ENCODE data around the gene SNUPN.
"Not testable (repeated sequence)": the region's sequence is repeated elsewhere in the genome, so short reads cannot be mapped to it uniquely, and the experiment has no call there.

The SNUPN gene

DNA sequence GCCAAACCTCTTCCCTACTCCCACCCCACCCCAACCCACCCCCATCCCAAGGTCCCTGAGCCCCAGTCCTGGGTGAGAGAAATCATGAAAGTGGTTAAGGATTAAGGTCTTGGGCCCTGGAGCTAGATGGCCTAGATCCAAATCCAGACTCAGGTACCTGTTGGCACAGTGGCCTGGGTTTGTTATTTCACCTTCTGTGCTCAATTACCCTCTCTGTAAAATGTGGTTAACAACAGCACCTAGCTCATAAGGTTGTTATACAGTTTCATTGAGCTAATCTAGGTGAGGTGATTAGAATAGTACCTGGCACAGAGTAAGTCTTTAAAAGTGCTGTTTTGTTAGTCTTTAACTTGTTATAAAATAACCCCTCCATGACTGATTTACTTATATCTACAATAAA lies 6.4 kb upstream of the SNUPN start:
- no peak for DNase-seq

DNA sequence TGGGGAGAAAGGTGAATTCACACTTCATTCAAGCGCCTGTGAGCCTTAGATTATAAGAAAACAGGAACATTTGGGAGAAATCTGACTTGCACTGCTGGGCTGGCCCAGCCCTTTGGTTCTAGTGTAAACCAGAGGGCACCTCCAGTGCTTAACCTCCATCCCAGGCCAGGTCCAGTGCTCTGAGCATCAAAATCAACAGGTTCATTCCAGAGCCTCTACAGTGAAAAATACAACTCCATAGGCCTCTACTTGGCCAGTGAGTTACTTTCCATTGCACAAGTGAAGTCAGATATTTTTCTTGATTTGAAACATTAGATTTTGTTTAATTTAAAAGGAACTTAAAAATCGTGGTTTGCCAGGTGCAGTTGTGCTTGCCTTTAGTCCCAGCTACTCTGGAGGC lies 3.0 kb downstream of the SNUPN start:
- no peak for DNase-seq

DNA sequence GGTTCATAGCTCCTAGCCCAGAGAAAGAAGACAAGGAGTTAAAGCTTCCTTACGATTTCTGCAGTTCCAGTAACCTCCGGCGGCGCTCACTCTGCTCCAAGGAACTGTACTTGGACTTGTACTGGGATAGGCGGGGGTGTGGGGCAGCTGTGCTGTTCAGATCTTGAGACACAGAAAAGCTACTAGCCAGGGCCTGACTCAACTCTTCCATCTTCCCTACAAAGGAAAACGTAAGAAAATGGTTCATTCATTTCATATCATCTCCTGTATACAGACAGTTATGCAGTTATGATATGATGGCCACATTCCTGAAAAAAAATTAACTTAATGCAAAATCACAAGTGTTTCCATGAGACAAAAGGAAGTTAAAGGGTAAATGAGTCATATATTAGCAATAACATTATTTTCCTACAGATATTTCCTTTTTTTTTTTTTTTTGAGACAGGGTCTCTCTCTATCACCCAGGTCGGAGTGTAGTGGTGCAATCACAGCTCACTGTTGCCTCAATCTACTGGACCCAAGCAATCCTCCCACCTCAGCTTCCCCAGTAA lies 4.6 kb downstream of the SNUPN start:
- DNase-seq, result peak; percentile 28

DNA sequence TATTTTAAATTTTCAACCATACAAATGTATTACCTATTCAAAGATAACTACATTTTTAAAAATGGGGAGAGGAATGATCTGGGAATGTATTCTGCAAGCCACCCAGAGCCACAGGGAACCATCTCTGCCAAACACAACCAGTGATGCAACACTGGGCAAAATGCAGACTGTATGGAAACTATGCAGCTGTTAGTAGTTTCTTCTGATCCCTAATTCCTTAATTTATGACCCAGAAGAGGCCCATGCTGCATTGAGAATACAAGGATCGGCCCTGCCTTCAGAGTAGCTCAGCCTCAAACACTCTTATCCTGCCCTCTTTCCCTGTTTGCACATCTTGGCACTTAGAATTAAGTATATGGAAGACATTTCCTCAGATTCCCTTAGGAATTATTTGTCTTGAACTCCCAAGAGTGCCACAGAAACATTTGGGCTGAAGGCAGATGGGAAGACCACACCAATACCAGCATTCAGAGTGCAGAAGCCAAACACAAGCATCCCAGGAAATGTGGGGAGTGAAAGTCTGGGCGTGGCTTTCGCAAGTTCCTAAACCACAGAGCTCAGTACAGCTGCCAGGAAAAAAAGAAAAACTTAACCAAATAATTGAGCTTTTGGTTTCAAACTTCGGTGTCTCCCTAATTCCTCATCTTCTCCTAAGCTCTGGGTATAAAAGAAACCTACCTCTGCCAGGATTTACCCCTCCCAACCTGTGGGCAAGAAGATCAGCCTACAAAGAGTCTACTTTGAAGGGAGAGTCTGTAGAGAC lies 5.3 kb downstream of the SNUPN start:
- DNase-seq, result no peak

DNA sequence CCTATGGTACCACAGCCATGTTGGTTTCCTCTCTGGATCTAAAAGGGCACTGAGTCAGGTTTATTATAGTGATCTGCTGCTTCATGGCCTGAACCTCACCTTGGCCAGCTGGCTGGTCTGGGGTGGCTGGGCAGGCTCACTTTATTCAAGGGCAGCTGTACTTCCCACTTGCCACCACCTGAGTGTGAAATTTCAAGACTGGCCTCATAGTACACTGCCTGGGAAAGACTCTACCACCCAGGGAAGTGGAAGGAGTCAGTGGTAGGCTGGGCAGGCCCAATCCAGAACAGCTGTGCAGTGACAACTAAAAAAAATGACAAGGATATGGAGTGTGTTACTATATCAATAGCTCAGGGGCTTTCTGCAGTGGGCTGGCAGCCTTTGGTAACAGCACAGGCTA lies 8.8 kb downstream of the SNUPN start:
- DNase-seq, result no peak

DNA sequence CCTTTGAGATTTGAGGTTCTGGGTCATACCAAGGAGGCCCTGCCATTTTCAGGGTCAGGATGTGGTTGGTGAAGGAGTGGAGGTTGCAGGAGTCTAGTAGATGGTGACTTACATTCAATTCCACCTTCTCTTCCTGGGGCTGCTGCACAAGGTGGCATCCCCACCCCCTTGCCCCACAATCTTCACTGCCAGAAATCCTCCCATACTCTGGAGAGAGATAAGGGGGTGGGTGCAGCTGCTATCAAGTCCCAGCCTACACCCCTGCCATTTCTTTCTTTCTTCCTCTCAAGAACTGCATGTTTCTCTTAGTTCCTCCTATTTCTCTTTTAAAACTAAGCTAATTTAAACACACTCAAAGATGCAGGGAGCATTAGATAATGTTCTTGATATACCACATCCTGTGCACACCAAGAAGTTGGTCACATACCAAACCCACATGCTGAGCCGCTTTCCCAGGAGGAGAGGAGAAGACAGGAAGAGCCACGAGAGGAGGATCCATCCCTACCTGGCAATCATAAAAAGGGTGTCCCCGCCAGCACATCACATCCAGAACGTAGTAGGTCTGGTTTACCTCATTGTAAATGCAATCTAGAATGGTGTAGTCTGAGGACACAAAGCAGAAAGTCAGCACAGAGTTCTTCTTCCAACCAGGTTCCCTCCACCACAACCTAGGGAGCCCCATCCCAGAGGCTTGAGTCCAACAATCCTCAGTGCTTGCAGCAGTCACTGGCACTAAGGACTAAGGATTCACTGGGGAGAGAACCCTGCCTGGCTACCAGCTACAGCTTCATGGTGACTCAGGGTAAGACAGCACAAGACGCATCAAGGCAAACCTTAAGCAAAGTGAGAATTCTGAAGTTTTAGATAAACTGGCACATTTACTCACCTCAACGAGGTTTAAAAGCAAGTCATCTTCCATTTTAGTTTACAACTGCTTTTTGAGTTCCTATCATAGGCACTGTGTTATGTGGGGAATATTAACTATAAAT lies 18.5 kb downstream of the SNUPN start:
- peak; percentile 96 for DNase-seq

DNA sequence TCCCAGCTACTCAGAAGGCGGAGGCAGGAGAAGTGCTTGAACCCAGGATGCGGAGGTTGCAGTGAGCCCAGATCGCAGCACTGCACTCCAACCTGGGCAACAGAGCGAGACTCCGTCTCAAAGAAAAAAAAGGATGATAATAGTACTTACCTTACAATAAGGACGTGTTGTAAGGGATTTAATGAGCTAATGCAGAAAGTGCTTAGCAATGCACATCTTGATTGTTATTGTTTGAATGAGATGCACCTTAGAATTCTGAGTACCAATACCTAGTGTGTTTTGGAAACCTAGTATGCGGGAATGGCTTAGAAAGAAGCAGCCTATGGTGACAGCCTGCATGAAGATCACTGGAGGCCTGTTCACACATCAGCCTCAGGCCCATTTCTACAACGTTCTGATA lies 19.5 kb downstream of the SNUPN start:
- DNase-seq, result no peak

DNA sequence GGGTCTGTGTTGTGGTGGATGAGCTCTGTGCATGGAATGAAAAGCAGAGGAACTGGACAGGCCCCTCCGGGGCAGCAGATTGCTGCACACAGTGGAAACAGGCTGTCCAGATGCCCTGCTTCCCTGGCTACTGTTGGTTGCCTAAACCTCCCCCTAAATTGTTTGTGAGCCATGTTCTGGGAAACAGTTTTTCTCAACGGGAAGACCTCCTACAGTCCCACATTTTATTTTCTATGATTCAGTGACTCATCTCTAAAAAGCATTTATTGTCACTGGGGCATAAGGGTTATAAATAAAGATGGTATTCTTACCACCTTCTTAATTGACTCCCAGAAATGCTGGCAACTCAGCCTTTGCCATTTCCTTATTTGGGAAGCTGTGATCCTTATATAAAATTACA lies 26.1 kb downstream of the SNUPN start:
- no peak for DNase-seq

DNA sequence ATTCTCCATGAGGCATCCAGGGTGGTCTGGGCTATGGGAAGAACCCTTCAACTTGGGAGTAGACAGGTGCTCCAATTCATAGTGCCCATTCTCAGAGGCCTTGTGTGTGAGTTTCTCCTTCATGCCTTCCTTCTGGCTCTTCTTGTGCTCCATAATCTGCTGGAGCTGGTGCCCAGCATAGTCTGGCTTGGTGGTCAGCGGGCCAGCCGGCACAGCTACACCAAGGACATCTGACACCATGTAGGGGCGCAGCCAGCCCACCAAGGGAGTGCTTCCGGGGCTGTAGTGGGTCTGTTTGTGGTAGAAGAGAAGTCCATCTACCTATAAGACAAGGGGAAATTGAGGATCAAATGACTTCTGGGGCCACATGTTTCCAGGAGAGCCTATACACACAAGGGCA lies 27.2 kb downstream of the SNUPN start:
- no peak for DNase-seq

DNA sequence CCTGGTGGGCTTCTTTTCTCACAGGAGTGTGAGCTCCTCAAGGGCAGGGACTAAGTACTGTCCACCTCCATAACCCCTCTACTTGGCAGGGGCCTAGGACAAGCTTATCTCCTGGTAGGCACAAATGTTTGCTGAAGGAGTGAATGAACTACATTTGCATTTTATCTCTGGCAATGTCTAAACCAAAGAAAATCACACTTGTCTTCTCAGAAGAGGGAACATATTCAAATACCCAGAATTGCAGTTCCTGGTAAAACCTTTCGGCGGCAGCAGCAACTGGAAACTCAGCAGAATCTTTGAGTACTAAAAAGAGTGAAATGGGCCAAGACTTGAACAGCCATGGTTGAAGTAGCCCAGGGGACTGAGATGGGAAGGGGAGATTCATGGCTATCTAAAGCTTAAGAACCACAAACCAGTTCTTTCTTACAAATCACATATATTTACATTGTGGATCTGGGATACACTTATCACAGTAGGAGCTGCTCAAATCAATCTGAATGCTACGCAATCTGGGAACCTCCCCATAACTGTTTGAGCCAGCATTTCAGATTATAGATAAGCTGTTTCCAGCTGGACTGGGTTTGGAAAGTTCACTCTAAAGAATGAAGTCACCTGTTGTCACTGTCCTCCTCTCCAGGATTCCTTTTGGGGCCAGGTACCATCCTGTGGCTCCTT lies 27.7 kb downstream of the SNUPN start:
- peak; percentile 92 for DNase-seq

DNA sequence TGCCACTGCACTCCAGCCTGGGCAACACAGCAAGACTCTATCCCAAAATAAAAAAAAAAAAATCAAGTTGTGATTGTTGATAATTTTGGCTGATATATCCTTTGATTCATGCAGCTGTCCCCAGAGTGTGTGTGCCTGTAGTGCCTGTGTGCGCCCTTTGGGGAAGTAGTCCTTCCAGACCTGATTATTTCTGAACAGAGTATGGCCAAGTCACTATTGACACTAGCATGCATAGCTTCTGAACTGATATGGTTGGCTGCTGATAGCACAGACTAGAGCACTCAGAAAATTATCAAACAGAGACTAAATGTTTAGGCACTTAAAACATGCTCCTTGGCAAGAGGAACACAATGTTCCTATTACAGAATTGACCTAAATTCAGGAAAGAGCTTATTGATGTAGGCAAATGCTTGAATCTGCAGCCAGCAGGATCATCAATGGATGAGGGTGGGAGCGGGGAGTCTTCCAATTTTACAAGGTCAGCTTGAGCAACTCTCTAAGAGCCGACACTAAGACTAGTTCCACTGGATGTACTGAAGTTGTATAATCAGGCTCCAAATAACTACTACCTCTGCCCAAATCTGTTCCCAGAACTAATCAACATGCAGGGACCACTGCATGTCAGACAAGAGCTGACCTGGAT lies 28.7 kb downstream of the SNUPN start:
- DNase-seq, result no peak

DNA sequence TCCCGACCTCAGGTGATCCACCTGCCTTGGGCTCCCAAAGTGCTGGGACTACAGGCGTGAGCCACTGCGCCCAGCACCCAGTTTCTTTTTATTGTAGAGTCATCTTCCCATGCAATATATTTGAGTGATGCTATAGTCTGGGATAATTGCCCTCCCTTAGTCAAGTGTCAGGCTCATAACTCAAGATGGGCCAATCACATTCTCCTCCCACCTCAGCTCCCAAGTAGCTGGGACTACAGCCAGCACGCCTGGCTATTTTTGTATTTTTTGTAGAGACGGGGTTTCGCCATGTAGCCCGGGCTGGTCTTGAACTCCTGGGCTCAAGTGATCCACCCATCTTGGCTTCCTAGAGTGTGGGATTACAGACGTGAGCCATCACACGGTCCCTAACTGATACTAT lies 31.2 kb downstream of the SNUPN start:
- DNase-seq, result no peak

DNA sequence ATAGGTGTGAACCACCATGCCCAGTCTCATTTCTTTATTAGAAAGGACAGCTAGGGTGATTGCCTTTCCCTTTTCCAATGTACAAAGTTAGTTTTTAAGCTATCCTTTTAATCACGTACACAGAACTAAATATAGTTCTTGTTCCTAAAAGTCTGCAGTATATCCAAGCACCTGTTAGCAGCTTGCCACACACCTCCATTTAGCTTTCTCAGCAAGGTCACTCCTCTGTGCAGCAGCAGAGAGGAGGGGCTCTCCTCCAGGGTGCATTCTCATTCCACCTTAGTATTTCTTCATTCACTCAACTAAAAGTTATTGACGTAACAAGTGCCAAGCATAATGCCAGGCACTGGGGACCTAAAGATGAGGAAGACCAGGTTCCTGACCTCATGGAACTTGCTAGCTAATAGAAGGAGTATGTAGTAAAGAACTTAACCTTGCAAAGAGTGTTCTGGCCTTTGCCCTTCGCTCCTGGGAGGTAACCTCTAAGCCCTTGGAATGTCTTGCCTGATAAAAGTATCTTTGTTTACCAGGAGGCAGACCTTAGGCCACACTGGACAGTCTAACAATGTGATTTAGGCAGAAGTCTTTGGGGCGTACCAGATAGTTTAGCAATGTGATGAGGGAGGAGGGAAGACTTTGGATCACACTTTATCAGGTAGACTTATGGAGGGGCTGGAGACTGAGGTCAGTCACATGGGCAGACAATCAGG lies 33.7 kb downstream of the SNUPN start:
- peak; percentile 50 for DNase-seq

DNA sequence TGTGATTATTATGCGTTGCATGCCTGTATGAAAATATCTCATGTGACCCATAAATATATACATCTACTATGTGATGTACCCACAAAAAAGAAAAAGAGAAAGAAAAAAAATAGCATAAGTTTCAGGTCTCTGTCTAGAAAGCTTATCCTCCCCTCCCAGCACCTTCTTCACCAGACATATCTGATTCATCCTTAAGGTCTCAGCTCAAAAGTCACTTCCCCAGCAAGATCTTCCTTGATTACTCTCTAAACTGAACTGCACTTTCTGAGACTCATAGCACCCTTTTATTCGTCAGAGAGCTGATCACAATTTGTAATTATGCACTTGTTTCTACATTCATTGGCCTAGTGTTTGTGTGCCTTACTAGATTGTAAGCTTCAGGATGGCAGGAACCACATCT lies 35.3 kb downstream of the SNUPN start:
- DNase-seq, result peak; percentile 48

DNA sequence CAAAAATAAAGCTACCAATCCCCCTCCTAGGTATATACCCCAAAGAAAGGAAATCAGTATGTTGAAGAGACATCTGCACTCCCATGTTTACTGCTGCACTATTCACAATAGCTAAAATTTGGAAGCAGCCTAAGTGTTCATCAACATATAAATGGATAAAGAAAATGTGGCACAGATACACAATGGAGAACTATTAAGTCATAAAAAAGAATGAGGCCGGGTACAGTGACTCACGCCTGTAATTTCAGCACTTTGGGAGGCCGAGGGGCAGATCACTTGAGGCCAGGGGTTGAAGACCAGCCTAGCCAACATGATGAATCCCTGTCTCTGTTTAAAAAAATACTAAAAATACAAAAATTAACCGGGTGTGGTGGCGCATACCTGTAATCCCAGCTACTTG lies 36.5 kb downstream of the SNUPN start:
- DNase-seq, result no peak

DNA sequence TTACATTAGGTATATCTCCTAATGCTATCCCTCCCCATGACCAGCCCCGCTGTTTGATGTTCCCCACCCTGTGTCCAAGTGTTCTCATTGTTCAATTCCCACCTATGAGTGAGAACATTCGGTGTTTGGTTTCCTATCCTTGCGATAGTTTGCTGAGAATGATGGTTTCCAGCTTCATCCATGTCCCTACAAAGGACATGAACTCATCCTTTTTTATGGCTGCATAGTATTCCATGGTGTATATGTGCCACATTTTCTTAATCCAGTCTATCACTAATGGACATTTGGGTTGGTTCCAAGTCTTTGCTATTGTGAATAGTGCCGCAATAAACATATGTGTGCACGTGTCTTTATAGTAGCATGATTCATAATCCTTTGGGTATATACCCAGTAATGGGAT lies 39.1 kb downstream of the SNUPN start:
- DNase-seq, result not testable (repeated sequence)

DNA sequence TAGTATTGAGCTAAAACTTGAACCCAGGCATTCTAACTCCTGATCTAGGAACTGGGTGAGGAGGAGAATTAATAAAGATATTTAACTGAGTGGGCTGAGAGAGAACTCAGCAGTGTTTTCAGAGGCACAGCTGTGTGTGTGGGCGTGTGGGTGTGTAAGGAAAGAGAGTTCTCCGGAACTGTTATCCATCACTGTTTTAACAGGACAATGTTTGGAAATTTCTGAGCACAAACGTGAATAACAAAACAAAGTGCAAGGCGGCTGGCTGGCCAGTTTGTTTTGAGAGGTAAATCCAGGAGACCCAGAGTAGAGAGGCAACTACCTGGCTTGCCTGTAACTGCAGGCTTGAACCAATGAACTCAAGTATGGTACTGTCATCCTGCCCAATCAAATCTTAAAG lies 41.4 kb downstream of the SNUPN start:
- no peak for DNase-seq

DNA sequence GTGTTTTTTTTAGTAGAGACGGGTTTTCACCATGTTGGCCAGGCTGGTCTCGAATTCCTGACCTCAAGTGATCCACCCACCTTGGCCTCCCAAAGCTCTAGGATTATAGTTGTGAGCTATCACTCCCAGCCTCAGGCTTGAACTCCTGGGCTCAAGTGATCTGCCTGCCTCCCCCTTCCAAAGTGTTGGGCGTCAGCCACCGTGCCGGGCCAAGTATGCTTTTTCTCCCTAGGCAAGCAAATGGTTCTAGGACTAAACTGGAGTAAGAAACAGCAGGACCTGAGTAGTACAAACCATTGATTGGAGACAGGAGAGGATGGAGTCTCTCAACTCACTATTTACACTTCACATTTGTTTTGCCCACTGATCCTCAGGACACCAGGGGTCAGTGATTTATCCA lies 41.8 kb downstream of the SNUPN start:
- DNase-seq, result no peak

DNA sequence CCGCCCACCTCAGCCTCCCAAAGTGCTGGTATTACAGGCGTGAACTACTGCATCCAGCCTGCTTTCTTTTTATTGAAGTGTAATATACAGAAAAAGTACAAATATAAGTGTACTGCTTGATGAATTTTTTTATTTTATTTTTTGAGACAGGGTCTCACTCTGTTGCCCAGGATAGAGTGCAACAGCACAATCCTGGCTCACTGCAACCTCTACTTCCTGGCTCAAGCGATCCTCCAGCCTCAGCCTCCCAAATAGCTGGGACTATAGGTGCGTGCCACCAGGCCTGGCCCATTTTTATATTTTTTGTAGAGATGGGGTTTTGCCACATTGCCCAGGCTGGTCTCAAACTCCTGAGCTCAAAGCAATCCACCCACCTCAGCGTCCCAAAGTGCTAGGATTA lies 42.6 kb downstream of the SNUPN start:
- not testable (repeated sequence) for DNase-seq

DNA sequence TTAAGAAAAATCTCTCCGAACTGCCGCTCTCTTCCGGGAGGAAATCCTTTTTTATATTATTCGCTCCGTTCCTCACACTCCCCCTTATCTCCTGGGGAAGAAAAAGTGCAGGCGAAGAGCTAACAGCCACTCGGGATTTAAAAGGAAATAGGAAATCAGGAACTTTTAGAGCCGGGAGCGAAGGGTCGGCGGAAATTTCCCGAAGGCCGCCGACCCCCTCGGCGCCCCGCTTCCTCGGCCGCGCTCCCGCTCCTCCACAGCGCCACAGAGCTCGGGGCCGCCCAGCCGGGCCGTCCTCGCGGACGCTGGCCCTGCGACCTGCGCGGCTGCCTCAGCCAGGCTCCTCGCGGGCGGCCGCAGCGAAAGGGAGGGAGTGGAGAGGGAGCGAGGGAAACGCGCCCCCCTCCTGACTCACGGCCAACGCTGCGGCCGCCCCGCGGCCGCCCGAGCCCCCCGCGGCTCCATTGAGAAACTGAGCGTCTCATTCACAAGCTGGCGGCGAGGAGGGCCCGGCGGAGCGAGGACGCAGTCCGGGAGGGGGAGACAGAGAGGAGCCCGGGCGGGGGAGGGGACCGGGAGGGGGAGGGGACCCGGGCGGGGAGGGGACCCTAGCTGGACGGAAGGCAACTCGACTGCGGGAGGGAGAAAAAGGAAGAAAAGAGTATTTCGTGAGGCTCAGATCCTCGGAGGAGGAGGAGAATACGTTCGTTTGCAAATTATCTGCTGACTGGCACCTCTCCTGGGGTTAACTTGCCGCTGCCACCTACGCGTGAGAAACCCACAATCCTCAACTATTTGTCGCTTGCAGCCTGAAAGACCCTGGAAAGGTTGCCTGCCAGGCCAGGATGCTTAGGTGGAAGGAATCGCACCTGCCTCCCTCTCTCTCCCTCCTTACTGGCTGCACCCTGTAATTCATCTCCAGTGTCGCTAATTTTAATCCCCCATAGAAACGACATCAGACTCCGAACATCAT lies 46.3 kb downstream of the SNUPN start, which contains the start of gene PTPN9:
Gene PTPN9, minus strand, starts transcription at position 368 of the 973 bp plus-strand sequence. CDS start 539 bp downstream, outside the sequence.
- peak; percentile 70 for DNase-seq
